GM18519 (cell line): ENCODE results near the gene FGFBP1.

Experiments used
- ATAC-seq: cut with Tn5 transposase; IDR thresholded peaks from one replicate; pipeline ENCODE4 v1.9.1; 2021; ENCODE audit warnings: mild to moderate bottlenecking, moderate library complexity; ENCODE audit not compliant: unreplicated experiment, low FRiP score

FGFBP1 gene

DNA sequence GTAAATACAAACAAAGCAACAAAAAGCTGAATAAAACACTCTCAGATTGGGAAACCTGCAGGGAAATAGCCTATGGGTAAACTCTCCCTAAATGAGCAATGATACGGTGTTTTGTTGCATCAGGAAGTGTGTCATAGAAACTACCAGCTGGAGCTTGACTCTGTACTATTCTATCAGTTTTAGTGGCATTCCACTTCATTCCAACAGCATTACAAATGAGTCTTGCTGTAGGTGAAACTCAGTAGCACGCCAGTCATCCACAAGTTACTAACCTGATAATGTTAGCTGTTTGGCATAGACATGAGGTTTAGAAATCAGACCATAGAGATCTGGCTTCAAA is 24.9 kb downstream of the FGFBP1 start:
- ATAC-seq: no peak

DNA sequence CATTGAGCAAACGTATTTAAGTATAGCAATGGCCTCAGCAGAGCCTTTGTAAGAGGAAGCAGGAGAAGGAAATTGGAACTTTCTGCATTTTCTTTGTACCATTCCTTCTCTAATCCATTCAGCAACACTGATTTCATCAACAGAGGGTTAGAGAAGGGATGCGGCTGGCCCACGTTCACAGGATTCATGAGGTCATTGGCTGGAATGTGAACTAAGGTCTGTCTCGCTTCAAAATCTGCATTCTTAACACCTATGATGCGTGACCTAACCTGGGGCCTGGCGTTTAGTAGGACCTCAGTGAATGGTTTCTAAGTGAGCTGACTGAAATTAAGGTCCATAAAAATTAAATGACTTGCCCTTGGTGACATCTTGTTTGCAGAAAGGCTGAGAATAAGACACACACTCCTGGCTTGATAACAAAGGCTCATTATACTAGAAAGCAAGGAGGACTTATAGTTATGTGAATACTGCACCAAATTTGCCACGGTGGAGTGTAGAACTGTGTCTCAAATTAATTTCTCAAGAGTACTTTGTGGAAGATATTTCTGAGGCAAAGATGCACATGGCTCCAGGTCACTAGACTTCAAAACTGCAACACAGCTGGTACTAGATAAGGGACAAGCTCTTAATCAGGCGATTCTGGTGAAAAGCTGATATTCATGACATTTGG is 25.4 kb downstream of the FGFBP1 start:
- no peak for ATAC-seq

- ATAC-seq: no peak
These were observed 26.3 kb downstream of the FGFBP1 start for GRCh38 chr4:15912236-15912635.

DNA sequence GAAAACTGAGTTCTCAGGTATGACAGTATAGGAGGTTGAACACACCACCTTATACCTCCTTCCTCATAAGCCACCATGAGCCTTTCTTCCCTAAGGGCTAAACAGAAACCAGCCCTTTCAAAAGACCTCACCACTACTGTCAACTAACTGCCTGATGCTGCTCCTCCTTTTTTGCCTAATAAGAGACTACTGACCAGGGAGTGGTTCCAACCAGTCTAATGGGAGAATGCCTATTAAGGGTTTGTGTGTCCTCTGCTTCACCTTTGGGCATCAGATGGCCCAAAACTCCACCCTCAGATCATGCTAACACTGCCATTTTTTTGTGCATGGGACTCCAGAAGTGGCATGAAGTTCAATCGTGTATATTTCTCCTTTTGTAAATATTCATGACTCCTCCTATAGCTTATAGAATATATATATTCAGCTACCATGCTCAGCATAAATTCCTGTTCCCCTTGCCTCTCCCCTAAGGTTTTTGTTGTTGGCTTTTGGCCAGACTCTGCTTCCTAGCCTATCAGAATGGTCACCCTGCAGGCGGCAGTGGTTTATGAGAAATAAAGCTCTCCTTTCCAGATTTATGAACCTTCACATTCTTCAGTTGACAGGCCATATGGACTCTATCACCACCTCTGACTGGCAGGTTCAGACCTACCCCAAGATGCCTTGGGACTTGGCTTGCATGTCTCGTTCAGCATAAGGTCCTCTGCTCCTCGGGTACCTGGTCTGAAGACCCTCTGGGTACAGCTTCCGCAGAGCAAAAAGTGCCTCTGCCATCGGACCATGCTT is 28.2 kb downstream of the FGFBP1 start:
- no peak for ATAC-seq

DNA sequence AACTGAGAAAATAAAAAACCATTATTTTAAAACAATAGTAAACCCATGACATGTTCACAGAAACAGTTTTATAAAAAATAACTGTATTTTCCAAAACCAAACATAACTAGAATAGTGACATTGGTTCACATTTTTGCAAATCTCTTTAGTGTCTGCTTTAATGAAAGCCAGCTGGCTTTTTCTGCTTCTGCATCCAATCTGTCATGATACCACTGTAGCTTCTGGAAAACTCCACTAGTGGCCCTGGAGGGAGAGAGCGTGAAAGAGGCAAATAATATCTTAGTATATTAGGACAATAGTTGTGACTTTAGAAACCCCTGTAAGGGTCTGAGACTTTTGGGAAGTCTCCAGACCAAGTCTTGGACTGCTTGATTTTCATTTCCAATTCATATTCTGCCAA is 31.1 kb downstream of the FGFBP1 start:
- no peak for ATAC-seq

GRCh38 chr4:15906020-15906443 is 32.5 kb downstream of the FGFBP1 start:
- no peak for ATAC-seq

GRCh38 chr4:15902746-15903145 is 35.8 kb downstream of the FGFBP1 start:
- no peak for ATAC-seq

DNA sequence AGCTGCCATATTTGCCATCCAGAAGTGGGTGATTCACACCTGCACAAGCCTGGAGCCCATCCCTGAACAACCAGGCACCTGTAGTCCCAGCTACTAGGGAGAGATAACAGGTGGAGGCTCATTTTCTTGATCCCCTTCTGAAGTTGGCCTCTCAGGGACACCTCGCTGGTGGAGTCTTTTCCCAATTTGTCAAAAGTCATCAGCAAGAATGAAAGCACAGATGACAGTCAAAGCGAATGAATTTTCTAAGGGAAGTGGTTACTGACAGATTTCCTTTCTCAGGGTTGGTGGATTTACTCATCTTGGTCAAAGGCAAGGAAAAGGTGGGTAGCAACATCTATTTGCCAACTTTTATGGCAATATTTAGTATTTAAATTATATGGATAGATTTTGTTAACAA is 36.5 kb downstream of the FGFBP1 start:
- no peak for ATAC-seq

- no peak for ATAC-seq
These were observed 37.5 kb downstream of the FGFBP1 start for GRCh38 chr4:15901007-15901406.

GRCh38 chr4:15899511-15899910 is 39.0 kb downstream of the FGFBP1 start:
- ATAC-seq: no peak

GRCh38 chr4:15898902-15899301 is 39.6 kb downstream of the FGFBP1 start:
- no peak for ATAC-seq

- ATAC-seq: no peak
These were observed 41.0 kb downstream of the FGFBP1 start for GRCh38 chr4:15897577-15897976.

DNA sequence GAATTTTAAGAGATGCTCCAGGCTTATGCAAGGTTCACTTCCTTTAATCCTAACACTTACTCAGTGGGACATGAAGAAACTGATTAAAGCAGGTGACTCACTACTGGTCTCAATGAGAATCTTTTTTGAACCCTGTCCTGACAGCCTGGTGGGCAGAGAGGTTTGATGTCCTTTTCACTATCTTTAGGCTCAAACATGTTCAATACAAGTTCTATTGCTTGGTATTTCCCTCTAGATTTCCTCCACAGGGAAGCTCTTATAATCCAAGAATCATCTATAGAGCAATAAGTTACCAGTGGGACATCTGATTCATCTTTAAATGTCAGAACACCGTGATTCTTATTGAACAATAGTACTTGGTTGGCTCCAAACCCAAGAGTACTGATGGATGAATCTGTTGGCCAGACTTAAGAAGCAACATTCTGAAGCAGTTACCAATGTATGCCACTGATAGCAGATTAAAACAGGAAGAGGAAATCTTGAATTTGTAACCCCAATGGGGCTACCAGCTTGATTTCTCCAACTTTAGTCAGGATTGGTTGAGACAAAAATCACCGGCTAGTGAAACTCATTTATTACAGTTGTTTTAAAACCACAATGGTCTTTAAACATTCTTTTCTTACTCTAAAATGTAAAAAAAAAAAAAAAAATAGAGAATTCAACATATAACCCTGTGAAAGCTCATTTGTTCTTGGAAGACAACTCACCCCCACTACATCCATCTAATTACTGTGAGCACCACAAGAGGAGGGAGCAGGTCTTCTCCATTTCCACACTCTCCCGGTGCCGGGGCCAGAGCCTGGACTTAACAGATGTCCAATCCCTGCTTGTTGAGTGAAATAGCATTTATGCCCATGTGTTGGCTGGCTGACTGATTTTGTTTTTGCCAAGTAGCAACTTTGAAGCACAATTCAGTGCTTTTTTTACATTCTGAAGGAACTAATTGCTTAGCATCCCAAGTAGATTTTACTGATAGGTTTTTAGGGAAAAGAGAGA is 43.3 kb downstream of the FGFBP1 start:
- ATAC-seq: no peak

- ATAC-seq: no peak
These were observed 44.1 kb downstream of the FGFBP1 start for GRCh38 chr4:15894393-15894792.

DNA sequence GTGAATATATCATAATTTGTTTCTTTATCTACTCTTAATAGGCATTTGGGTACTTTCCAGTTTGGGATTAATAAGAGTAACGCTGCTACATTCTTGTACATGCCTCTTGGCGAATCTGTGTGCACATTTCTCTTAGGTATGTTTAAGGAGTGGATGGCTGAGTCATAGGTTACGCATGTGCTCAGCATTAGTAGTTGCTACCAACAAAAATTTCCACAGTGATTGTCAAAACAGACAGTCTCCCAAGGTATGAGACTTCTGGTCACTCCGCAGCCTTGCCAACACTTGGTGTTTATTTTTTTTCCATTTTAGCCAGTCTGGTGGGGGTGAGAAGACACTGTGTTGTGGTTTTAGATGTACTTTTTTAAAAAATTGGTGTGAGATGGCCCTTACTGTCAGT is 44.6 kb downstream of the FGFBP1 start:
- no peak for ATAC-seq

DNA sequence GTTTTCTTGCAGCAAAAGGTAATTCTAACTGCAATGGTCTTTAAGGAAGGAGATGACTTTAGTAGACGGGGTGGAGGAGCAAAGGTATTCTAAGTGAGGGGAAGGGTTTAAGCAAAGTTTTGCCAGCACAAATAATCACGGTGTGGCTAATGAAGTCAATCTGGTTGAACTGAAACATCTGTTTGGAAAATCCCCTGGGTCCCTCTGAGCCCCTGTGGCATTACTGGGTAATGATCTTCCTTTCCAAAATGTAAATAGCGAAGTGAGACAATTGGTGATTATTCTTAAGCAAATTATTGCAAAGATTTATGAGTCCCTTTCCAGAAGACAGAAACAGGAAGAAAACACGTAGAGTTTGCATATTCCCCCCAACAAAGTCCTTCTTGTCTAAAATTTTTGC is 47.2 kb downstream of the FGFBP1 start:
- ATAC-seq: peak; percentile 47

- ATAC-seq: no peak
These were observed 48.2 kb downstream of the FGFBP1 start for GRCh38 chr4:15890246-15890829.

DNA sequence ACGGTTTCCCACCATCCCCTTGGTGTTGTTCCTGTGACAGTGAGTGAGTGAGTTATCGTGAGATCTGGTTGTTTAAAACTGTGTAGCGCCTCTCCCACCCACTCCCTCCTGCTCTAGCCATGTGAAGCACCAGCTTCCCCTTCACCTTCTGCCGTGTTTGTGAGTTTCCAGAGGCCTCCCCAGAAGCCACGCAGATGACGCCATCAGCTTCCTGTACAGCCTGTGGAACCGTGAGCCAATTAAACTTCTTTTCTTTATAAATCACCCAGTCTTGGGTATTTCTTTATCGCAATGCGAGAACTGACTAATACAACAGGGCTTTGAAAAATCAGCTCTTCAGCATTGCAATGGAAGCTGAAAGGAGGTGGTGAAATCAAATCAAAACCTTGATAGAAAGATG is 50.0 kb downstream of the FGFBP1 start:
- no peak for ATAC-seq
